NK-92 (cell line): ENCODE results near the gene HIVEP3.

Experiments
- DNase-seq: peaks from one replicate; lab custom pipeline; 2025; ENCODE audit not compliant: unreplicated experiment; lab: John Stamatoyannopoulos, UW

The HIVEP3 gene

DNA sequence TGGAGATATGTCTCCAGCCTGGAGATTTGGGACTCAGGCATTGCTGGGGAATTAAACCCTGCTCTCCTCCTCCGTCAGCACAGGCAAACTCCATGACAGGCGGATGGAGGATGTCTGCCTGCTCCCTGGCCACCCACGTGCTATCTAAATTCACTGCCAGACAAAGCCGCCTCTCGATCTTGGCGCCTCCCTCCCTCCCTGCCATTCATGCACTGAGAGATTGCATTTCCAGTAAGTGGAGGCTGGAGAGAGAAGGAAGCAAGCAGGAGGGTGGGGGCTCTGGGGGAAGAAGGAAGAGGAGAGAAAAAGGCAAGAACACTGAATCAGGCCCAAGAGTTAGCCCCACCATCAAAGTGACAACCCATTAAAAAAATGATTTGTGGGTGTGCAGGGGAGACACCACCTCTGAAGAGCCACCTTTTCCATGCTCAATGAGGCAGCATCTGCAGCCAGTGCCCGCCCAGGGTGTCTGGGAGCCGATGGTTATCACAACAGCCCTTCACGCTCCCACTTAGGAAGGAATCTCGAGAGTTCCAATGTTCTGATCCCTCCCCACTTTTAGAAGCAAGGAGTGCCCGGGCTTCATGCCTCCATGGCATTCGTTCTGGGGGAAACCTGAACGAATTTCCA lies 183.0 kb downstream of the HIVEP3 start:
- no peak for DNase-seq

GRCh38 chr1:41735139-41735538 lies 183.6 kb downstream of the HIVEP3 start:
- DNase-seq = no peak

- no peak for DNase-seq
Observed at GRCh38 chr1:41734201-41734970, 184.3 kb downstream of the HIVEP3 start.

DNA sequence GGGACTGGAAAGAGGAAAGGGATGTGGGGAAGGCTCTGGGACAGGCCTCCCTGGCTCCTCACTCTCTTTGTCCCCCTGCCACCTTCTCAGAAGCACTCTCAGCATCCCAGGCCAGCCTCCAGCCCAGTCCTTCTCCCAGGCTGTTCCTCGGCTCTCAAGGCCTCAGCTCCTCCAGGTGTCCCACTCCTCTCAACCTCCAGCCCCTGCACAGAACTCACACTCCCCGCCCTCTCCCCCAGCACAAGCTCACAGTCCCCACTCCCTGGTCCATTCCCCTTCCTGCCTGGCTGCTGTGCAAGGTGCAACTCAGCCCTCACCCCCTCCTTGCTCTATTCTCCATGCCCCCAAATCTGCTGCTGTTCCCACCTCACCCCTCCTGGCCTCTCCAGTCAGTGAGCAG lies 185.0 kb downstream of the HIVEP3 start:
- DNase-seq = no peak

DNA sequence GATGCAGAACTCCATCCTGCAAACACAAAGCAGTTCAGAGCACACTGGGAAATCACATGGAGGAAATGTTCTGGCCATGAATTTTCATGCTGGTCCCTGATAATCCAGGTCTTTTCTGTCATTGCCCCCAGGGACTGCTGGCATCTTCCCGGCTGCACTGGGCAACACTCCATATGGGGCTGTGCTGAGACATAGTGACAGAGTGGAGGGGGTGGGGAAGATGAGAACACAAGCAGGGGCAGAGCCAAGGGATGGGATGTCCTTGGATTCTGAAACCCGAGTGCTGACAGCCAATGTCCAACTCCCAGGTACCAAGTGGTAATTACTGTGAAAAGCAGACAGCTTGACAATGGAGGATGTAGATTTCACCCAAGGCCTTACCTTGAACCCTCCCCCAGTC lies 185.7 kb downstream of the HIVEP3 start:
- DNase-seq = no peak

DNA sequence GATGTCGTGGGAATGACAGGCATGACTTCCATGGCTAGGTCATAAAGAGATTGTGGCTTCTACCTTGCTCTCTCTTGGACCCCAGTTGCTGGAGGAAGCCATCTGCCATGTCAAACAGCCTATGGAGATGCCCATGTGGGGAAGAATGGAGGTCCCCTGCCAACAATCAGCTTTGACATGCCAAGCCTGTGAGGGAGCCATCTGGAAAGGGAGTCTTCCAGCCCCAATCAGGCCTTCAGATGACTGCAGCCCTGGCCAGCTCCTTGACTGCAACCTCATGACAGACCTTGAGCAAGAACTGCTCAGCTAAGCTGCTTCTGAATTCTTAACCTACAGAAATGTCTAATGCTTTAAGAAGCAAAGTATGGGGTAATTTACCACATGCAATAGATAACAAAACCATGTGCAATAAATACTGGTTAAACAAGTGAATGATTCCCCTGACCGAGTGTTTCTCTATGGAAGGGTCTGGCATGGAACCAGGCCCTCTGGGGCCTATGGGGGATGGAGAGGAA lies 187.1 kb downstream of the HIVEP3 start:
- DNase-seq = no peak

GRCh38 chr1:41730806-41731205 lies 187.9 kb downstream of the HIVEP3 start:
- DNase-seq = no peak

DNA sequence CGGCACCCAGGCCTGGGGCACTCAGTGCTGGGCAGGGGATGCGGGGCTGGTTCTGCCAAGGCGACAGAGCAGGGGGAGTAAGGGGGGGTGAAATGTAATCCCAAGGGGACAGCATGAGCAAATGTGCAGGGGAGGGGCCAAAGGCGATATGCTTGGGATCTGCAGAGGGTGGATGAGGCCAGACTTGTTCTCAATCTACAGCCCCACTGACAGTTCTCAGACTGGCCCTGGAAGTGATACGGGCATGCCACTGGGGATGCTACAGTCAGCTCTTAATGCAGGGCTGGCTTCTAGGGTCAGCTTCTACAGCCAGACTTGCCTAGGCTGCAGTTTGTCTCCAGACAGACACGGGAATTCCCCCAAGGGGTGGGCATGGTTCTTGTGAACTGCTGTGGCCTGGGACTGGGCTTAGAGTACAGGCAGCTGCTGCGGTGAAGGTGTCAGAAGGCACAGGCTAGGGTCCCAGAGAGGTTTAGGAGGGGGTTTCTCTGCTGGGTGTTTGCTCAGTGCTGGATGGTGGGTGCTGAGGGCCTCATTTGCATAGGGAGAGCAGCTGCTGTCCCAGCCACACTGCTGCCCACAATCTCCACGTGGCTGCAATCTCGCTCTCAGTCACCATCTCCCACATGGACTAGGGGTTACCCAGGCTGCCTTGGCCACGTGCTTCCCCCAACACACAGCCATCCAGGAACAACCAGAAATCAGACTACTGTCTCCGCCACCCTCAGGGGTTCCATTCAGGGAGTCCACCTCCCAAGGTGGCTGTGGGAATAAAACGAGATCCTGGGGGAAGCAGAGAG lies 190.1 kb downstream of the HIVEP3 start:
- no peak for DNase-seq

GRCh38 chr1:41727749-41728115 lies 191.0 kb downstream of the HIVEP3 start:
- DNase-seq = no peak

- no peak for DNase-seq
Observed at GRCh38 chr1:41726899-41727748, 191.6 kb downstream of the HIVEP3 start.

DNA sequence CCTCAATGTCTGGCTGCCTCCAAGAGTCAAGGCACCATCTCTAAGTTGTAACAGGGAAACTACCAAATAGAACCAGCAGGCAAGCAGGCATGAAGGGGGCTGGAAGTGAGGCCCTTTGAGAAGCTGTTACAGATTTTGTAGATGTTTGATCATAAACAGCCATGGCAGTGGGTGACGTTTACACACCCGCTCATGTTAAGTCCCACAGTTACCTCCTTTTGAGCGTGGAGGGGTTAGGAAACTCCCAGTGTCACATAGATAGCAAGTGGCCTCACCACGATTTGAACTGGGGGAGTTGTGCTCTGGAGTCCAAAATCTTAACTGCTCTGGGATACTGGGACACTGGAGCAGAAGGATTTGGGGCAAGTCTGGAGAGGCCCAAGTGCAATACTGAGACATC lies 192.4 kb downstream of the HIVEP3 start:
- DNase-seq = no peak

DNA sequence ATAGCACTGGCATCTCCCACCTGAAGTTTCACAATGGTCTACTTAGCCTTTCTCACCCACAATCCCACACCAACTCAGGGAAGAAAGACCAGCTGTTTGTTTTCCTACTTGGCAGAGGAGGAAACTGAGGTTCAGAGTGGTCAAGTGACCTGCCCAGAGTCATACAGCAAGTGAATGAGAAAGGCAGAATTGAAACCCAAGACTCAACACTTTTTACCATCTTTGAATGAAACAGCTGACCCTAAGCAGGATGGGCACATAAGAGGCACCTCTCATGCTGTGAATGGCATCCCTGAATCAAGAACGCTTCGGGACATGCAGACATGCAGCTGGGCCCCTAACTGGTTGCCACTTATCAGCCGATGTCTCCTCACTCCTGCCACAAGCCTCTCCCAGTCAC lies 193.8 kb downstream of the HIVEP3 start:
- DNase-seq = no peak

DNA sequence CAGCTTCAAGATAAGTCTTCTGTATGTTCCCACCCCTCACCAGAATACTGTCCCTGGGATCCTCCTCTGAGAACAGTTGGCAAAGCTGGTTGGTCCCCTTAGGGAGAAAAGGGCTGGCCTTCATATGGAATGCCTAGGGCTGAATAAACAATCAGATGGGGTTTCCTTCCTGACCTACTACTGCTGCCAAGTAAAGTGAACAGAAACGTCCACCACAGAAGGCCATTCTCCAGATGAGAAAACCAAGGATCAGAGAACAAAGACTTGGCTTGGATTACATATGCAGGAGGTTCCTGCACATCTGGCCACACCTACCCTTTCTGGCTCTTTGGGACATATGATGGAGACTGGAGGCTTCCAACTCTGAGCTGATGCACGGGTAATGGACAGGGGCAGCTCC lies 194.5 kb downstream of the HIVEP3 start:
- no peak for DNase-seq

GRCh38 chr1:41723786-41724185 lies 194.9 kb downstream of the HIVEP3 start:
- DNase-seq = no peak

DNA sequence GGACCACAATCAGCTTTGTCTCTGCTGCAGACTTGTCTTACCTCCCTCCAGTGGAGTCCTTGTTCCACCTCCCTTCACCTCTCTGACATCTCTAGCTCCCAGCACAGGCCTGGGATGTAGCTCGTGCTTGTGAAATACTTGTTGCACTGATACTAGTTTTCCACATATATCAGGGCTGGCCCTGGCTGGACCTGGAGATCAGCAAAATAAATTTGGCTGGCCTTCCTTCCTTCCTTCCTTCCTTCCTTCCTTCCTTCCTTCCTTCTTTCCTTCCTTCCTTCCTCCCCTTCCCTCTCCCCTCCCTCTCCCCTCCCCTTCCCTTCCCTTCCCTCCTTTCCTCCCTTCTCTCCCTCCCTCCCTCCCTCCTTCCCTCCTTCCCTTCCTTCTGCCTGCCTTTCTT lies 196.5 kb downstream of the HIVEP3 start:
- DNase-seq = no peak

- no peak for DNase-seq
Observed at GRCh38 chr1:41720861-41721410, 197.8 kb downstream of the HIVEP3 start.

DNA sequence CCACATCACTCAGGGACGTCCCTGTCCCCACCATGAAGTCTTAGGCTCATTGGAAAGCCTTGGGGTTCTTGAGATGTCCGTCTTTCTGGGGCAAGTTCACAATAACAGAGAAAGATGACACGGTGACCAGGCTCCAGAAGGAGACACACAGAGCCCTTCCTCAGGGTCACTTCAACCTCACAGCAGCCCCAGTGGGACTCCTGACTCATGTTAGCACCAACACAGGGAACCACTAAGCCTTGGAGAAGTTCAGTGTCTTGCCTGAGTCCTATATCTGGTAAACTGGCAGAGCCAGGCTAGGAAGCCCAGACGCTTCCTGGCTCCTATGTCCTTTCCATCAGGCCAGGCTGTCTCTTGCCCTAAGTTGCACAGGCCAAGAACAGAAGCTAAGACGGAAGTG lies 199.1 kb downstream of the HIVEP3 start:
- no peak for DNase-seq

GRCh38 chr1:41719128-41719527 lies 199.6 kb downstream of the HIVEP3 start:
- no peak for DNase-seq

- DNase-seq = no peak
Observed at GRCh38 chr1:41718497-41718896, 200.2 kb downstream of the HIVEP3 start.
